Measurements from ENCODE around the gene GSTP1.

The GSTP1 gene

GRCh38 chr11:67604815-67605214 lies 21.2 kb downstream of the GSTP1 start:
- H3K27ac ChIP-seq = no peak overlapping the region; the same call in 1 of the 2 replicates
- no peak for TF ChIP-seq CTCF (conservative IDR thresholded peaks at IDR 0.05)

- H3K27ac ChIP-seq = peak overlapping the region; percentile 89
- no peak for TF ChIP-seq CTCF (conservative IDR thresholded peaks at IDR 0.05)
These were observed 21.8 kb downstream of the GSTP1 start for GRCh38 chr11:67605231-67606011.

GRCh38 chr11:67606093-67606491 lies 22.5 kb downstream of the GSTP1 start:
- TF ChIP-seq CTCF (conservative IDR thresholded peaks at IDR 0.05) = no peak
- H3K27ac ChIP-seq = peak overlapping the region; percentile 89

GRCh38 chr11:67606492-67607295 lies 23.1 kb downstream of the GSTP1 start, which contains the start of gene NDUFV1:
NDUFV1 (plus strand) TSS chr11:67606936; CDS start chr11:67607005, 69 bp downstream.
- TF ChIP-seq CTCF (conservative IDR thresholded peaks at IDR 0.05) = peak; percentile 75
- peak within 1 kb of the TSS; percentile 89 for H3K27ac ChIP-seq

GRCh38 chr11:67607507-67607906 lies 23.9 kb downstream of the GSTP1 start:
- no peak for TF ChIP-seq CTCF (conservative IDR thresholded peaks at IDR 0.05)
- H3K27ac ChIP-seq = peak overlapping the region; percentile 89

- TF ChIP-seq CTCF (conservative IDR thresholded peaks at IDR 0.05) = no peak
- H3K27ac ChIP-seq = no peak overlapping the region; the same call in 1 of the 2 replicates
These were observed 24.9 kb downstream of the GSTP1 start for GRCh38 chr11:67608486-67608885.

GRCh38 chr11:67609316-67609715 lies 25.7 kb downstream of the GSTP1 start:
- no peak for TF ChIP-seq CTCF (conservative IDR thresholded peaks at IDR 0.05)
- no peak overlapping the region for H3K27ac ChIP-seq
